HL-60 (cell line): ENCODE data around the gene RER1.

Source experiments
- DNase-seq, 2 experiments: peaks; one replicate each; pipeline ENCODE4 v3.0.0-alpha.2; 2010 to 2020; ENCODE audit warnings: low read depth in 1 of 2, low spot score in 1 of 2
- H3K27ac ChIP-seq: fragments of 250-450 bp; sonication (Bioruptor Pico); replicated peaks from 2 replicates; pipeline ENCODE4 v1.5.1; 2020; ENCODE audit warnings: mild to moderate bottlenecking, moderate library complexity
- H3K27me3 ChIP-seq: fragments of 250-450 bp; sonication (Bioruptor Pico); 2 replicates; pipeline ENCODE4 v1.5.1; 2021; ENCODE audit warnings: mild to moderate bottlenecking, moderate library complexity; ENCODE audit not compliant: insufficient read depth, poor library complexity, severe bottlenecking
- H3K4me3 ChIP-seq: replicated peaks from 2 replicates; pipeline ENCODE4 v1.5.1; 2011; ENCODE audit warnings: mild to moderate bottlenecking, control low read depth, low read length; ENCODE audit not compliant: insufficient read depth
- GABPA ChIP-seq: IDR thresholded peaks from 2 replicates; pipeline ENCODE4 v1.6.1; 2012; ENCODE audit warnings: low read depth
- POLR2AphosphoS5 ChIP-seq: IDR thresholded peaks from 2 replicates; pipeline ENCODE4 v1.6.1; 2012; ENCODE audit warnings: low read depth
- SPI1 ChIP-seq: IDR thresholded peaks from 2 replicates; pipeline ENCODE4 v1.6.1; 2012; ENCODE audit warnings: low read depth, mild to moderate bottlenecking, borderline replicate concordance
- TF ChIP-seq, protein P1 (sequence below): IDR thresholded peaks from 2 replicates; pipeline ENCODE4 v1.6.1; 2012; ENCODE audit warnings: low read depth; ENCODE audit not compliant: insufficient replicate concordance
- TF ChIP-seq, protein P2 (sequence below): IDR thresholded peaks from one replicate; pipeline ENCODE4 v1.5.1; 2011; ENCODE audit warnings: low read length, control low read depth, inconsistent platforms; ENCODE audit not compliant: insufficient read depth

The RER1 gene

DNA sequence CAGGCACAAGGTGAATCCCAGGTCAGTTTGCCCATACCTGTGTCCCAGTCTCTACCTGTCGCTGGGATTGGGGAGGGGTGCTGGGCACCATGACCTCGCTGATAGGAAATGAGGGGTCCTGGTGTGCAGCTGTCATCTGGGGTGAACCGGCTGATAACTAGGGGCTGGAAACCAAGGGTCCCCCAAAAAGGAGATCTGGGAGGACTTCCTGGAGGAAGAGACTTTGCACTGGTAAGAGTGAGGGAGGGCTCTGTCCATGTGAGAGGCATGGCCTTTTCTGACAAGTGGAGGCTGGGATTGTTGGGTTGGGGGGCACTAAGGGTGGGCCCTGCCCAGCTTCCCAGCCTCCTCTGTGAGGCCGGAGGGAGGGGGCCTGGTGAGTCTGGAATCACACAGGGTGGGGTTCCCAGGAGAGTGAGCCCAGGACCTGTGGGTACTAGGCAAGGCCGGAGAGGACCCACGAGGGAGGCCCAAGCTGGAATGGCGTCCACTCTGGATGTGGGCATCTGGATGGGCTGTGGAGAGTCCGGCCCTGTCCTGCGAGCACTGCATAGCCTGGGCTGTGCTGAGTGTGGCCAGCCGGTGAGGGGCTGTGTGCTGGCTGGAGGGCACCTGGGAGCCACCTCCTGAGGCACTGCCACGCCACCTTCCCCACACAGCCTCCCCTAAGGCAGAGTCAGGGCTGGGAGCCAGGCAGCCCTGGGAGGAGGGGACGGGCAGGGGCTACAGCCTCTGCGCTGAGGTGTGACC, 25.6 kb downstream of the RER1 start:
- no peak for DNase-seq
- TF ChIP-seq, protein P1, sequence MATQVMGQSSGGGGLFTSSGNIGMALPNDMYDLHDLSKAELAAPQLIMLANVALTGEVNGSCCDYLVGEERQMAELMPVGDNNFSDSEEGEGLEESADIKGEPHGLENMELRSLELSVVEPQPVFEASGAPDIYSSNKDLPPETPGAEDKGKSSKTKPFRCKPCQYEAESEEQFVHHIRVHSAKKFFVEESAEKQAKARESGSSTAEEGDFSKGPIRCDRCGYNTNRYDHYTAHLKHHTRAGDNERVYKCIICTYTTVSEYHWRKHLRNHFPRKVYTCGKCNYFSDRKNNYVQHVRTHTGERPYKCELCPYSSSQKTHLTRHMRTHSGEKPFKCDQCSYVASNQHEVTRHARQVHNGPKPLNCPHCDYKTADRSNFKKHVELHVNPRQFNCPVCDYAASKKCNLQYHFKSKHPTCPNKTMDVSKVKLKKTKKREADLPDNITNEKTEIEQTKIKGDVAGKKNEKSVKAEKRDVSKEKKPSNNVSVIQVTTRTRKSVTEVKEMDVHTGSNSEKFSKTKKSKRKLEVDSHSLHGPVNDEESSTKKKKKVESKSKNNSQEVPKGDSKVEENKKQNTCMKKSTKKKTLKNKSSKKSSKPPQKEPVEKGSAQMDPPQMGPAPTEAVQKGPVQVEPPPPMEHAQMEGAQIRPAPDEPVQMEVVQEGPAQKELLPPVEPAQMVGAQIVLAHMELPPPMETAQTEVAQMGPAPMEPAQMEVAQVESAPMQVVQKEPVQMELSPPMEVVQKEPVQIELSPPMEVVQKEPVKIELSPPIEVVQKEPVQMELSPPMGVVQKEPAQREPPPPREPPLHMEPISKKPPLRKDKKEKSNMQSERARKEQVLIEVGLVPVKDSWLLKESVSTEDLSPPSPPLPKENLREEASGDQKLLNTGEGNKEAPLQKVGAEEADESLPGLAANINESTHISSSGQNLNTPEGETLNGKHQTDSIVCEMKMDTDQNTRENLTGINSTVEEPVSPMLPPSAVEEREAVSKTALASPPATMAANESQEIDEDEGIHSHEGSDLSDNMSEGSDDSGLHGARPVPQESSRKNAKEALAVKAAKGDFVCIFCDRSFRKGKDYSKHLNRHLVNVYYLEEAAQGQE, result no peak
- TF ChIP-seq, protein P2, sequence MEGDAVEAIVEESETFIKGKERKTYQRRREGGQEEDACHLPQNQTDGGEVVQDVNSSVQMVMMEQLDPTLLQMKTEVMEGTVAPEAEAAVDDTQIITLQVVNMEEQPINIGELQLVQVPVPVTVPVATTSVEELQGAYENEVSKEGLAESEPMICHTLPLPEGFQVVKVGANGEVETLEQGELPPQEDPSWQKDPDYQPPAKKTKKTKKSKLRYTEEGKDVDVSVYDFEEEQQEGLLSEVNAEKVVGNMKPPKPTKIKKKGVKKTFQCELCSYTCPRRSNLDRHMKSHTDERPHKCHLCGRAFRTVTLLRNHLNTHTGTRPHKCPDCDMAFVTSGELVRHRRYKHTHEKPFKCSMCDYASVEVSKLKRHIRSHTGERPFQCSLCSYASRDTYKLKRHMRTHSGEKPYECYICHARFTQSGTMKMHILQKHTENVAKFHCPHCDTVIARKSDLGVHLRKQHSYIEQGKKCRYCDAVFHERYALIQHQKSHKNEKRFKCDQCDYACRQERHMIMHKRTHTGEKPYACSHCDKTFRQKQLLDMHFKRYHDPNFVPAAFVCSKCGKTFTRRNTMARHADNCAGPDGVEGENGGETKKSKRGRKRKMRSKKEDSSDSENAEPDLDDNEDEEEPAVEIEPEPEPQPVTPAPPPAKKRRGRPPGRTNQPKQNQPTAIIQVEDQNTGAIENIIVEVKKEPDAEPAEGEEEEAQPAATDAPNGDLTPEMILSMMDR, result no peak
- TF ChIP-seq POLR2AphosphoS5 (no peak), GABPA (no peak)
- Histone ChIP-seq H3K4me3 (no peak overlapping the region), H3K27me3 (peaks cover 38% of the 10 kb centered on the region), H3K27ac (no peak overlapping the region)

DNA sequence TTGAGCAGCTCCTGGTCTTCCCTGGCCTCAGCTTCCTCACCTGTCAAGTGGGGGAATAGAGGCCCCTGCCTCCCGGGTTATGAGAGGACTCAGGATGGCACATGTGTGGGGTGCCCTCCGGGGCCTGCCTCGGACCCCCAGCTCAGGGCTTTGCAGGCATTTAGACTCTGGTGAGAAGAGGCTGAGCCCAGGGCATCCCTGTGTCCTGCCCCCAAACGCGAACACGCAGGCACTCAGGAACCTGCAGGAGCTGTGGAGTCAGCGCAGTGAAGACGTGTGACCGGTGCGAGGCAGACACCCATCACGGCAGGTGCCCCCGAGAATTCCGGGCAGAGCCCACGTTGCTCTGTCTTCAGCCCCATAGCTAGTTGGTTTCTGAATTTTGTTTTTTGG, 26.2 kb downstream of the RER1 start:
- H3K27me3 ChIP-seq, result peaks cover 38% of the 10 kb centered on the region
- DNase-seq, result no peak
- H3K4me3 ChIP-seq, result no peak overlapping the region
- TF ChIP-seq SPI1 (no peak), POLR2AphosphoS5 (no peak), GABPA (no peak)
- TF ChIP-seq, protein P2, result no peak
- TF ChIP-seq, protein P1, result no peak
- no peak overlapping the region for H3K27ac ChIP-seq

DNA sequence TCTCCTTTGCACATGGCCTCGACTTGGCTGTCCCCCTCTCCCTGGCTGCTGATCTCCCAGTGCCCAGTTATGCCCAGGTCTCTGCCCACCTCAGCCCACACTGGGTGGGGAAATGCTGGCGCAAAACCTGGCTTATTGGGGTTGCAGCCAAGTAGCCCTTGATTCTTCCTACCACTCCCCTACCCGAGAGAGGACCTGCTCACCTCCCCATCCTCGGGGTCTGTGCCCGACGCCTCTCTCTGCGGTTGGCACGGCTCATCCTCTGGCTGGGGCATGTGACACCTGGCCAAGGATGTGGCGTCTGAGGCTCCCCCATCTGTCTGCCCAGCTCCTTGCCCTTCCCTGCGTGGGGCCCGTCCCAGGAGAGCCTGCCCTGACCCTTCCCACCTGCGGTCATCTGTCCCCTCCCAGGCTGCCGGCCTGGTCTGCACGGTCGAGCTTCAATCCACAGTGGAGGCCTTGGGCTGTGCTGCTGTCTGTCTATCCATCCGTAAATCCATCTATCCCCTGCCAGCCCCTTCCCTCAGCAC, 27.2 kb downstream of the RER1 start:
- H3K27me3 ChIP-seq, result peaks cover 38% of the 10 kb centered on the region
- DNase-seq, result no peak
- TF ChIP-seq, protein P1, result no peak
- TF ChIP-seq SPI1 (no peak), GABPA (no peak), POLR2AphosphoS5 (no peak)
- TF ChIP-seq, protein P2, result no peak
- H3K27ac ChIP-seq, result no peak overlapping the region
- no peak overlapping the region for H3K4me3 ChIP-seq
